Right cardiac atrium (tissue), 5 donors: Measurements from ENCODE around the gene B3GNT4. TPM values are rescaled to one million over a fixed set of nuclear protein-coding genes. Genes with fewer than 3 reads are reported as not detected.
"Not testable (repeated sequence)": the region's sequence is repeated elsewhere in the genome, so short reads cannot be mapped to it uniquely, and the experiment has no call there.

Experiments
- ATAC-seq, 2 donors: fragments of 200-7000 bp; cut with Tn5 transposase; one replicate each; pipeline versions ENCODE4 v1.8.0 to v1.9.1; 2020; ENCODE audit warnings: moderate library complexity in 2 of 2, mild to moderate bottlenecking in 1 of 2
- DNase-seq, 3 donors: peaks; one replicate each; pipeline ENCODE4 v3.0.0-alpha.2; 2020
- H3K27ac ChIP-seq: one replicate; pipeline ENCODE4 v1.5.1; 2013; ENCODE audit warnings: mild to moderate bottlenecking, low read length, control low read depth, moderate library complexity
- H3K27me3 ChIP-seq: one replicate; pipeline ENCODE4 v1.6.1; 2013; ENCODE audit not compliant: control insufficient read depth, insufficient read depth
- H3K4me1 ChIP-seq: one replicate; pipeline ENCODE4 v1.6.1; 2013; ENCODE audit warnings: low read length; ENCODE audit not compliant: control insufficient read depth, insufficient read depth
- H3K4me3 ChIP-seq: one replicate; pipeline ENCODE4 v1.5.1; 2013; ENCODE audit warnings: low read length, control low read depth
- H3K9me3 ChIP-seq: one replicate; pipeline ENCODE4 v1.6.1; 2013; ENCODE audit warnings: low read length; ENCODE audit not compliant: control insufficient read depth
- WGBS: extraction: QIAGEN DNeasy Blood & Tissue Kit; methylation state at CpG from one replicate; pipeline ENCODE4 v1.1.7; 2013; 5-methylcytosine and 5-hydroxymethylcytosine counted together
- intact Hi-C, 4 donors: fragments of 100-400 bp; cut with DNase I; formaldehyde crosslinking; loops; one replicate each; pipeline versions ENCODE4 v1.11.0 to v1.14.0; 2022 to 2023
- polyA plus RNA-seq: library from polyadenylated mRNA; stranded (reverse); fragments of 200-250 nt; gene quantifications from one replicate; pipeline ENCODE4 v1.2.3, GENCODE V29; 2013
- total RNA-seq, 4 donors: library from RNA; stranded (reverse); fragmentation: NEBNext Ultra II Directional; extraction: Animal tissue kit (Norgen Biotek cat#: 25700); gene quantifications; one replicate each; pipeline ENCODE4 v1.2.1, GENCODE V29; 2021
- donor health status: healthy with polysubstance abuse.
- donor health status: DM: no; HTN: yes; CAD: no.
- donor health status: DM: no; HTN: no; CAD: no.
- donor health status: DM: no; HTN: yes; CAD: no; lungs with severe emphysema.
- donor health status: DM: yes; HTN: yes; CAD: no.

The B3GNT4 gene
- total and polyA plus RNA-seq, 5 donors, result 0.29 to 0.36 TPM; not detected in 3

DNA sequence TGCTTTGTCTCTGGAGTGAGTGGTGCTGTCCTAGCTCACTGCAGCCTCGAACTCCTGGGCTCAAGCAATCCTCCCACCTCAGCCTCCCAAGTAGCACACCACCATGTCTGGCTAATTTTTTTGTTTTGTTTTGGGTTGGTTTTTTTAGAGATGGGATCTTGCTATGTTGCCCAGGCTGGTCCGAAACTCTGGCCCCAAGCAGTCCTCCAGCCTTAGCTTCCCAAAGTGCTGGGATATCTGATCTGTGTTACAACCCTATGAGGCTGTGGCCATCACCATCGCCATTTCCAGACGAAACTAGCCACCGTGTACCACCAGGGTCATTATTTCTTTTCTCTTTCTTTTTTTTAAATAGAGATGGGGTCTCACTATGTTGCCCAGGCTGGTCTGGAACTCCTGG is 32.1 kb upstream of the B3GNT4 start:
- DNase-seq, result no peak
- Histone ChIP-seq H3K4me3 (no peak overlapping the region), H3K4me1 (no peaks in the 10 kb centered on the region), H3K27me3 (no peaks in the 10 kb centered on the region), H3K27ac (no peak overlapping the region), H3K9me3 (no peaks in the 10 kb centered on the region)
- 91% methylated on average over 5 of the region's 5 CpGs for WGBS
- ATAC-seq, result no peak
- intact Hi-C loops, result no loop called here

DNA sequence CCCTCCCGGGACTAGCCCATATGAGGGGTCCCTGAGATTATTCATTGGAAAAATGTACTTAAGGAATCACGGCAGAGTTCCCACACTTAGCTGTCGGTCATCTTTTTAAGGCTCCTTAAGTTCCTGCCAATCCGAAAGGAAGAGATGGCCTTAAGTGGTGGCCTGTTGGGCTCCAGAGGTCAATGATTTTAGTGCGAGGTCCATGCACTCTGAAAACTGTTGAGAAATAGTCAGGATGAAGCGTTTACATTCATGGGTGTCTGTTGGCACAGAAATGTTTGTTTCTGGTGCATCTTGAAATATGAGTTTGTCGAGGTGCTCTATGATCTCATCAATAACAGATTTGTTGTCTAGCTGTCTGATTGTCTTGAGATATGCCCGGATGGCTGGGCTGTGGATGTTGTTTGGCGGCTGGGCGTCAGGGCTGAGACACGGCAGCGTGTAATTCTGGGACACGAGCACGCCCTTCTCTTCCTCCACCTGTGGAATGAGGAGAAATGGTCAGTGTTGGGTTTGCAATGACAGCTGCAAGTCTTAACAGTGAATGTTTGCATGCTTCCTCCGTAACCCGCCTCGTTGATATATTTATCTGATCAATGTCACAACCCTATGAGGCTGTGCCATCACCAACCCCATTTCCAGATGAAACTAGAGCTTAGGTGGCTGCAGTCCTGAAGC is 31.1 kb upstream of the B3GNT4 start:
- intact Hi-C loops, result no loop called here
- H3K4me3 ChIP-seq, result no peak overlapping the region
- H3K27ac ChIP-seq, result no peak overlapping the region
- WGBS, result 73% methylated on average over 17 of the region's 17 CpGs
- no peaks in the 10 kb centered on the region for H3K9me3 ChIP-seq
- ATAC-seq, result no peak
- H3K4me1 ChIP-seq, result no peaks in the 10 kb centered on the region
- H3K27me3 ChIP-seq, result no peaks in the 10 kb centered on the region
- no peak for DNase-seq

DNA sequence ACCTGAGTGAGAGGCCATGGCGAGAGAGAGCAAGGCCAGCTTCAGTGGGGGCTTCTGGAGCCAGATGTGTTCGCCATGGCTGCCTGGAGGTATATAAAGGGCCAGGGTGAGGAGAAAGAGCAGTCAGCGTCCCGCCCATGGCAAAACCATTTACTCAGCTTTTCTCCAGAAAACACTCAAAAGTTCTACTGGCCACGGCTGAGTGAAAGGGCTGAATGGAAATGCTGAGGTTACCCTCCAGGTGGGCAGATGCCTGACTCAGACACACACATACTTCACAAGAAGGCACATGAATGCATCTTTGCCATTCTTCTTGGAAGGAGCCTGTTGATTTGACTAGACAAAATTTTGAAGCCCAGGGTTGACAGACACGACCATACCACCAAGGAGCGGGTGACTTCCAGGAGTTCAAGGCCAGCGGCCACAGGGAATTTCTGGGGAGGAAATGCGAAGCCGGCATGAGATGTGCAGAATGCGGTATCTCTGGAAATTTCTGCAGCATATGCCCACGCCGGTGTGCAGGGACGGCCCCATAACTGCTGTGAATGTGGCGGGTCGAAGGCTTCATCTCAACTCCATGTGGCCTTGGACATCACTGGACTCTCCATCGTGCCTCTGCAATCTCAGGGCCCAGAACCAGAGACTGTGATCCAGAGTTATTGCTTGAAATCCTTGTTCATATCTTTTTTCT is 29.2 kb upstream of the B3GNT4 start, which contains the start of gene IL31:
Gene IL31 (minus strand): TSS at position 67 of the 691 bp plus-strand sequence. CDS start 49 bp downstream, at position 18.
- intact Hi-C loops, result no loop called here

DNA sequence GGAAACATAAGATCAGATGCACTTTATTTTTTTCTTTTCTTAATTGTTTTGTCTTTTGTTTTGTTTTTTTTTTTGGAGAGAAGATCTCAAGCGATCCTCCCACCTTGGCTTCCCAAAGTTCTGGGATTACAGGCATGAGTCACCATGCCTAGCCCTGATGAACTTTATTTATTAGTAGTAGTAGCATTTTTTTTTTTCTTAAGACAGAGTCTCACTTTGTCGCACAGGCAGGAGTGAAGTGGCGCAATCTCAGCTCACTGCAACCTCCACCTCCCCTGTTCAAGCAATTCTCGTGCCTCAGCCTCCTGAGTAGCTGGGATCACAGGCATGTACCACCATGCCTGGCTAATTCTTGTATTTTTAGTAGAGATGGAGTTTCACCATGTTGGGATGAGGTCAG is 27.0 kb upstream of the B3GNT4 start:
- H3K27ac ChIP-seq, intact Hi-C loops, ATAC-seq, H3K9me3 ChIP-seq, H3K27me3 ChIP-seq, H3K4me1 ChIP-seq, DNase-seq, H3K4me3 ChIP-seq: not testable (repeated sequence)
- 87% methylated on average over 4 of the region's 4 CpGs for WGBS

More for the DNA sequence above, 29.2 kb upstream of the B3GNT4 start, which contains the start of gene IL31:
- Histone ChIP-seq H3K27ac (no peak within 1 kb of the TSS), H3K4me3 (no peak within 1 kb of the TSS), H3K9me3 (no peaks in the 10 kb centered on the region), H3K27me3 (no peaks in the 10 kb centered on the region), H3K4me1 (no peaks in the 10 kb centered on the region)
- 92% methylated on average over 17 of the region's 17 CpGs for WGBS
- DNase-seq (no peak), ATAC-seq (no peak)

DNA sequence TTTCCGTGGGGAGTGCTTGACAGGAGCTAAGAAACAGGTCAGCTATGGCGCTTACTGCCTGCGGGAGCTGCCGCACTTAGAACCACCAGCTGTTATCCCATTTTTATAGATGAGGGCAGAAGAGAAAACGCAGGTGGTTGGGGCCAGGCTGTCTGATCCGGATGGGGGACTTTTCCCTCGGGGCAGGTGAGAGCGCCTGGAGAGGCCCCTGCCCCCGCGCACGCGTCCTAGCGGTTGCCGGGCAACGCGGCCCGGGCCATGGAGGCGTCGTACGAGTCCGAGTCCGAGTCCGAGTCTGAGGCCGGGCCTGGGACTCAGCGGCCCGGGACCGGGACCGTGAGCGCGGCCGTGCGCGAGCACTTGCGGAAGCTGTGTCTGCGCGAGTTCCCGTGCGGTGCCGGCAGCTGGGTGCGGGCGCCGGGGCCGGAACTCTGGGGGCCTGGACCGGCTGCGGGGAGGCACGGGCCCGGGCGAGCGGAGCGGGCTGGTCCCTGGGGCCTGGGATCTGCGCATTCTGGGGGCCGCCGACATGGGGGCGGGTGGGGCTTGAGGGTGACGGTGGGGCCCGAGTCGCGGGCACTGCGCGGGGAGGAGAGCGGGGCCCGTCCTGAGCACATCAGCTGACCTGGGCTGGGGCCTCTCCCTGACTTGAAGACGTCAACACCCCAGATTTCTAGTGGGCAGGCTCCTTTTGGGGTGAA is 20.5 kb upstream of the B3GNT4 start, which contains the start of gene LRRC43:
Gene LRRC43 (plus strand): TSS at position 237 of the 701 bp plus-strand sequence. CDS start 22 bp downstream, at position 259.
- ATAC-seq (peak; percentile 77 to 84), DNase-seq (peak; percentile 42 to 78 (median 69))
- H3K27me3 ChIP-seq, result no peaks in the 10 kb centered on the region
- 2% methylated on average over 63 of the region's 63 CpGs for WGBS
- H3K4me3 ChIP-seq, result peak within 1 kb of the TSS; percentile 68
- H3K9me3 ChIP-seq, result no peaks in the 10 kb centered on the region
- no peaks in the 10 kb centered on the region for H3K4me1 ChIP-seq
- H3K27ac ChIP-seq, result no peak within 1 kb of the TSS
- intact Hi-C loops, result no loop called here

DNA sequence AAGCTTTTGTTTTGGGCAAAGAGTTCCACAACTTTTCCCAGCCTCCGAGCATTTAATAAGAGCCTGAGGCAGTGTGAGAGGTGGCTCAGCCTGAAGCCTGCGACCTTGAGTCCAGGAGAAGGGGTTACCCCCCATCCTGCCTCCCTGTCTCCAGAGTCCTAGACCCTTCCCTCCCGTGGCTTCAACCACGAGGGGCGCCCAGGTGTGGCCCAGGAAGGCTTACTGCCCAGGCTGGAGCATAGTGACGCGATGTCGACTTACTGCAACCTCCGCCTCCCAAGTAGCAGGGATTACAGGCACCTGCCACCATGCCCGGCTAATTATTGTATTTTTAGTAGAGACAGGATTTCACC is 19.9 kb upstream of the B3GNT4 start:
- peak; percentile 27 to 45 for ATAC-seq
- Histone ChIP-seq H3K27me3 (no peaks in the 10 kb centered on the region), H3K9me3 (no peaks in the 10 kb centered on the region), H3K4me3 (peak overlapping the region; percentile 68), H3K27ac (no peak overlapping the region), H3K4me1 (no peaks in the 10 kb centered on the region)
- no peak for DNase-seq
- 77% methylated on average over 10 of the region's 10 CpGs for WGBS
- intact Hi-C loops, result no loop called here

DNA sequence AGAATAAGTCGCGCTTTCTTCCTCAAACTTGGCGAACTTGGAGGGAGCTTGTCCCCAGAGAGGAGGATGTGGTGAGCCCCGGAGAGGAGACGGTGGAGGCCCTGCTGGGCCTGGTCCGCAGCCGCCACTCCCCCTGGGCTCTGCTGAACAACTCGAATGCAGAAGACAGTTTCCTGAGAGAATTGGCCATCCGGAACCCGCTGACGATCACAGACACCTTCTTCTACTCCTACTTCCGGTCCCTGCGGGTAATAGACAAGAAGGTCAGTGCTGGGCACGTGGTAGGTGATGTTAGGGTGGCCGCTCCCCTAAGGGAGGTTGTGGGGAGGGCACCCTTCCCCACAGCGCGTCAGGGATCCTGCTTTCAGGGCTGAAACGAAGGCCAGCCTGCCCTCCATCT is 19.0 kb upstream of the B3GNT4 start:
- H3K4me1 ChIP-seq, result no peaks in the 10 kb centered on the region
- 79% methylated on average over 18 of the region's 18 CpGs for WGBS
- no peak overlapping the region for H3K27ac ChIP-seq
- intact Hi-C loops, result no loop called here
- H3K9me3 ChIP-seq, result no peaks in the 10 kb centered on the region
- ATAC-seq, result no peak
- H3K4me3 ChIP-seq, result no peak overlapping the region
- no peak for DNase-seq
- no peaks in the 10 kb centered on the region for H3K27me3 ChIP-seq

DNA sequence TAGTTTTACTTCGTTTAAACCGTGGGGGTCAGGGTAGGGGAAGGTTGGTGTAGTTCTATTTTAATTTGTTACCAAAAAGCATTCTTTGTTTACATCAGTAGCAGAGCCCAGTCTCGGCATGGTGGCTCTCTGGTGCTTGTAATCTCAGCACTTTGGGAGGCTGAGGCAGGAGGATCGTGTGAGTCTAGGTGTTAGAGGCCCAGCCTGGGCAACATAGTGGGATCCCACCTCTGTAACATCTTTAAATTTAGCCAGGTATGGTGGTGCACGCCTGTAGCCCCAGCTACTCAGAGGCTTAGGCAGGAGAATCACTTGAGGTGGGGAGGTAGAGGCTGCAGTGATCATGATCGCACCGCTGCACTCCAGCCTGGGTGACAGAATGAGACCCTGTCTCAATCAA is 18.4 kb upstream of the B3GNT4 start:
- 91% methylated on average over 7 of the region's 7 CpGs for WGBS
- H3K27ac ChIP-seq, result no peak overlapping the region
- ATAC-seq, result no peak
- no peaks in the 10 kb centered on the region for H3K4me1 ChIP-seq
- no peak for DNase-seq
- H3K4me3 ChIP-seq, result no peak overlapping the region
- no peaks in the 10 kb centered on the region for H3K27me3 ChIP-seq
- intact Hi-C loops, result no loop called here
- no peaks in the 10 kb centered on the region for H3K9me3 ChIP-seq

DNA sequence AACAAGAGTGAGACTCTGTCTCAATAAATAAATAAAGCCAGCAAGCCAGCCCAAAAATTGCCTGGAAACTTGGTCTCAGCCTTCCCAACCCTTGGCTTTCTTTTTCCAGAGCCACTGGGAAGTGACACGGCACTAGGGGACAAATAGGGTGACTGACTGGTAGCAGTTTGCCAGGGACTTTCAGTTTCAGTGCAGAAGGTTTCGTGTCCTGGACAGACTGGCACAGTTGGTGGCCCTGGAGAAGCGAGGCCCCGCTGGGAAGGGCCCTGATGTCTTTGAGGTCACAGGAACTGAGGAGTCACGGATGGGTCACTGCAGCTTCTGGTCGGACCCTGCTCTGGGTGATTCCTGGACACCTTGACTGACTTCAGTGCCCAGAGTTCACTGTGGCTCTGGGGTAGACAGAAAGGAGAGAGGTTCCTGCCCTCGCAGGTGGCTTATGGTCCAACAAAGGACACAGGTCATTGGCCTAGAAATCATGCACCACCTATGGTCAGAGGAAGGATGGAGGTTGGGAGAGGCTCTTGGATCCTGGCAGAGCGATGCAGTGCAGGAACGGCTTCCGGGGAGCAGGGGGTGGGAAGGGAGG is 17.9 kb upstream of the B3GNT4 start:
- H3K4me1 ChIP-seq, result no peaks in the 10 kb centered on the region
- no peaks in the 10 kb centered on the region for H3K27me3 ChIP-seq
- ATAC-seq (no peak), DNase-seq (no peak)
- H3K27ac ChIP-seq, result no peak overlapping the region
- no peaks in the 10 kb centered on the region for H3K9me3 ChIP-seq
- H3K4me3 ChIP-seq, result no peak overlapping the region
- intact Hi-C loops, result no loop called here
- 84% methylated on average over 10 of the region's 10 CpGs for WGBS

DNA sequence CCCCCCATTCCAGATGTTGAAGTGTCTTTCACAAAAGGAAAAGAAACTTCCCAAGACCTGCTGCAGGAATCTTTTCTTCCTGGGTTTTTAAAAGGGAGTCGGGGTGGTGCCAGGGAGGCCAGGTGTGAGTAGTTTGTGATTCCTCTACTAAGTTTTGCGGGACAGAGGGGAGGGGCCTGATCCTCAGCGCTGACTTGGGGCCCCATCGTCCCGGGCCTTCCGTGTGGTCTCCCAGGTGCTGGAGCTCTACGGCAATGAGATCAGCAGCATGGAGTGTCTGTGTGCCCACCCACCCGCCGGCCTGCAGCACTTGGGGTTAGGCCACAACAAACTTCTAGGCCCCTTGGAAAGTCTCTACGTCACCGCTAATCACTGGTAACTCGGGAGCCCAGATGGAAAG is 16.0 kb upstream of the B3GNT4 start:
- no peaks in the 10 kb centered on the region for H3K4me1 ChIP-seq
- no peak for ATAC-seq
- no peak for DNase-seq
- WGBS, result 73% methylated on average over 12 of the region's 12 CpGs
- H3K27ac ChIP-seq, result no peak overlapping the region
- no peak overlapping the region for H3K4me3 ChIP-seq
- intact Hi-C loops, result no loop called here
- H3K27me3 ChIP-seq, result no peaks in the 10 kb centered on the region
- H3K9me3 ChIP-seq, result no peaks in the 10 kb centered on the region
